Renal pelvis (tissue), 4 donors: Measurements from ENCODE around the gene EIF1B. TPM values are rescaled to one million over a fixed set of nuclear protein-coding genes. Genes with fewer than 3 reads are reported as not detected.

ENCODE experiments used
- DNase-seq: peaks from one replicate; pipeline ENCODE4 v3.0.0-alpha.2; 2013
- polyA plus RNA-seq, 3 donors: library from polyadenylated mRNA; unstranded; fragments of 120-200 nt; gene quantifications; one replicate each; pipeline ENCODE4 v1.2.1, GENCODE V29; 2013; ENCODE audit not compliant: insufficient read length in 3 of 3

The EIF1B gene
- polyA plus RNA-seq, 3 donors, result 104 to 116 (median 114) TPM

DNA sequence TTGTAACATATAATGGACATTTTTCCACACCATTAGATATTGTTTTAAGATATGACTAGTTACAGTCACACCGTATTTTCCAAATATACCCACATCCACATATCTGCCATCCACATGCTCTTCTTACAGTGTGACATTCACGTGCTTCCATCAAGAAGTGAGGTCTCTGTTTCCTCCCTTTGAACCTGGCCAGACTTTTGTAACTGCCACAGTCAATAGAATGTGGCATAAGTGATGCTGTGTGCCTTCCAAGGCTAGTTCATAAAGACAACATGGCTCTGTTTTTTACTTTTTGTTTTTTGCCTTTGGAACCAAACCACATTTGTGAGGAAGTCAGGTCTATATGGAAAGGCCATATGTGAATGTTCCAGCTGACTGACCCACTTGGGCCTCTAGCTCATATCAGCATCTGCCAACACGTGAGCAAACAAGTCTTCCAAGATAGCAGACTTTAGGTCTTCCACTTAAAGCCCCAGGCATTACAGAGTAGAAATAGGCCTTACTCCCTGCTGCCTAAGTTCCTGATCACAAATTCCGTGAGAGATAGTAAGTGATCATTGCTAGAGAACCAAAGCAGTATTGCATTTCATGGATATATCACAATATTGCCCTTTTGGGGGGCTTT lies 27.1 kb downstream of the EIF1B start:
- DNase-seq, result no peak

DNA sequence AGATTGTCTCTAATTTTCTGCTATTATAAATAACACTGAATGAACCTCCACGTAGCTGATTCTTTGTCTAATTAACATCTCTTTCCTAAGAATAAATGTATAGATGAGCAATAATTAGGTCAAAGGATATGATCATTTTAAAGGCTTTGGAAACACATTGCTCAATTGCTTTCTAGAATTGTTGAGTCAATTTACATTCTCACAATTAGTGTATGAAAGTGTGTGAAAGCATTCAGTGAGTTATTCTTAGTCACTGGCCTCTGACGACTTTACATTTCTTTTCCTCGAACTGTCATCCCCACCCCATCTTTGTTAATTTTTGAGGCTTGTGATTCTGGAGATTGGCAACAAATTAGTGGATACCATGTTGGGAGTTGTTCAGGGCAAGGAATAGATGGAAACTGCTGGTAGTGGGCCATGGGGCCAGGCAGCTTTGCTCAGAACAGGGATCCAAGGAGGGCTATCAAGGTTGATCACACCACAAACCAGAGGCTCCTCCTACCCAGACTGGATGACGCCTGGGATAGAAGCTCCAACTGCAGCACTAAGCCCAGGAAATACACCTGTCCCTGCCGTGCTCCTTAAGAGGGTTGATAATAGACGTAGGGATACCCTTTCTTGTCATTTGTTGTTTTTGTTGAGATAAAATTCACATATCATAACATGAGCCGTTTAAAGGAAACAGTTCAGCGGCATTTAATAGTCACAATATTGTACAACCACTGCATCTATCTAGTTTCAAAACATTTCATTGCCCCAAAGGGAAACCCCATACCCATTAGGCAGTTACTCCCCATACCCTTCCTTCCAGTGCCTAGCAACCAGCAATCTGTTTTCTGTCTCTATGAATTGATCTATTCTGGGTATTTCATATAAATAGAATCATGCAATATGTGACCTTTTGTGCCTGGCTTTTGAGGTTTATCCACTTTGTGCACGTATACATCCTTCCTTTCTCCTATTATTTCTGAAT lies 27.9 kb downstream of the EIF1B start:
- DNase-seq, result no peak

DNA sequence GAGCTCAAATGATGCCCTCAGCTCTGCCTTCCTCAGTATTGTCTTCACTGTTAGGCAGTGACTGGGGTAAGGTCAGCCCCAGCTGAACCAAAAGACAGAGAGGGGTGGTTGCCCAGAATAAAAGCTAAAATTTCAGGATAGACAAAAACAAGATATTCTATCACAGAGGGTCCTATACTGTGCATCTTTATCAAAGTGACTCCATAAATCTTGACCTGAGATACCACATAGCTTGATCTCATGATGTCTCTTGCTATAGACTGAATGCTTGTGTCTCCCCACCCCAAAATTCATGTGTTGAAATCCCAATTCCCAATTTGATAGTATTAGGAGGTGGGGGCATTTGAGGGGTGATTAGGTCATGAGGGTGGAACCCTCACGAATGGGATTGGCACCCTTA lies 30.4 kb downstream of the EIF1B start:
- DNase-seq, result no peak

DNA sequence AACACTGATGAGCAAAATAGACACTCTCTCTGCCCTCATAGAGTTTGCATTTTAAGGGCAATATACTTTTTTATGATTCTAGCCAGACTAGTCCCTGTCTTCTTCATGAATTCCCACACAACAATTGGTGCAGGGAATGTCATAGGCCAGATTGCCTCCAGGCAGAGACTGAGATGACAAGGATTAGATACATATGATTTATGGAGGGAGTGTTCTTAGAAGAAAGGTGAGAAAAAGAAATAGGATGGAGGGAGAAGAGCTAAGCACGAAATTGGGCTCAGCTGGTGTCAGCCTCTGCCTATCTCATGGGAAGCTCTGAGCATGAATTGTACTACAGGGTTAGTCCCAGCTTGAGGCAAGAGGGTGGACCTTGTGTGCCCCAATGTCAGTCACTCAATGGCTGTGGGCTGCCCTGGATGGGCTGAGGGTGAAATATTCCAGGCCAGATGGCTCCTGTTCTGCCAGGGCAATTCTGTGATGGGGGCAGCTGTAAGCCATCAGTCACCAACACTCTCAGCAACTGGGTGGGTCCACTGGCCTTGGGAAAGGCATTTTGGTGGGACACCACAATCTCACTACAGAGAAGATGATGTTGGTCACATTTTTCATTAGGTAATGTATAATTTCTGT lies 31.1 kb downstream of the EIF1B start:
- DNase-seq, result no peak

DNA sequence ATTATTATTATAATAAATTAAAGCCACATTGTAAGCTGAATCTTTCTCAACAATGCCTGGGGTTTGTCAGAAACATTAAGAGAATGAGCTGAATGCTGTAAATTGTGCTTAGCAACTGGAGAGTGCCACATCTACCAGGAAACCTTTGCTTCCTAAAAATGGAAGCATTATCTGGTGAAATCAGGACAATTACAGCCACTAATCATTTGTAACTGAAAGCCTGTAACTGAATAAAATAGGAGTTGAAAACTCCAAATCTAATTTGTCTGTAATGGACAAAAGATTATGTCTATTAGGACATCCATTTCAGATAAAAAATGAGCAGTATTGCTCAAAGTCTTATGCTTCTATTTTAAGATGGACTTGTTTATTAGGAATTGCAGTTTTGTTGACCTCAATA lies 32.2 kb downstream of the EIF1B start:
- DNase-seq, result no peak

DNA sequence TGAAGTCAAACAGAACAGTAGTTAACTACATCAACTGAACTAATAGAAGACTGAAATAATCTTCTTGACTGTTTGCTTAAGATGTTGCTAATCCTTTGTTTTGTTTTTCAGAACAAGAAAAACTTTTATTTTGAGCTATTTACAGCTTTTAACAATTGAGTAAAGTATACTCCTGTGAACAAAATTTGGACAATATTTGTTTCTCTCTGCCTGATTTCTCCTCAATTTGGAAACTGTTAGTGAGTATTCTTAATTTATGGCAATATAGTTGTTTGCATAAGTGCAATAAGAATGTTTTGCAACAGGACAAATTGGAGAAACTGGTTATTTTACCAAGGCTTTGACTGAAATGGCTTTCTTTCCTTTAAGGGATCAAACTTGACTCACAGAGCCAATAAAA lies 41.0 kb downstream of the EIF1B start:
- no peak for DNase-seq

DNA sequence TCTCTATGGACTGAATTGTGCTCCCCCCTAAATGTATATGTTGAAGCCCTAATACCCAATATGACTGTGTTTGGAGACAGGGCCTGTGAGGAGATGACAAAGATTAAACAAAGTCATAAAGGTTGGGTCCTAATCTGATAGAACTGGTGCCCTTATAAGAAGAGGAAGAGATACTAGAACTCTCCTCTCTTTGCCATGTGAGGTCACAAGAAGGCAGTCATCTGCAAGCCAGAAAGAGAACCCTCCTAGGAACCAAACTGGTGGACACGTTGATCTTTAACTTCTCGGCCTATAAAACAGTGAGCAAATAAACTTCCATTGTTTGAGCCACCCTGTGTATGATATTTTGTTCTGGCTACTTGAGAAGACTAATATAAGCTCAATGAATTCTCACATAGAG lies 45.9 kb downstream of the EIF1B start:
- no peak for DNase-seq

DNA sequence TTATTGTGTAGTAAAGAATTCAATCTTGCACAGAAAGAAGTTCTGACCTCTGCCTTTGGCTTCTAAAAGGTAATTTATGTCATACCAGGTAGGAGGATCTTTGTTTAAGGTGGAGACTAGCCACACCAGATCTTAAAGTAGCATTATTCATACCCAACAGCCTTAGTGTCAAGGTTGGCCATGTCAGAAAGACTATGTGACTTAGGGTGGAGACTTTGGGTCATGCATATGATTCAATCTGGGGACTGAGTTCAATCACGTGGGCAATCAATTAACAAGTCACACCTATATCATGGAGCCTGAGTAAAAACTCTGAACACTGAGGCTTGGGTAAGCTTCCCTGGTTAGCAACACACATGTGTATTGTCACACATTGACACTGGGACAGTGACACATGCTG lies 48.9 kb downstream of the EIF1B start:
- no peak for DNase-seq

Other genes with a start within 250 kb of the EIF1B start
- gene ENTPD3, start 77.5 kb downstream of the EIF1B start, polyA plus RNA-seq, result 1 to 10 TPM; 1.8 to 2.0 (median 1.9) TPM
- 1,000 to 10,000 TPM; 1,408 to 1,850 (median 1,560) TPM for gene RPL14, start 147.6 kb downstream of the EIF1B start, polyA plus RNA-seq
- 1 to 10 TPM; 5.9 to 8.5 (median 7.6) TPM for gene ZNF619, start 167.4 kb downstream of the EIF1B start, polyA plus RNA-seq
- gene ZNF620, start 196.3 kb downstream of the EIF1B start, polyA plus RNA-seq, result 10 to 100 TPM in 2 of 3 donors, 1 to 10 TPM in 1; 9.2 to 11.9 (median 10.6) TPM
- 10 to 100 TPM; 21.1 to 35.5 (median 31.0) TPM for gene ZNF621, start 215.3 kb downstream of the EIF1B start, polyA plus RNA-seq